HUDEP-2 (cell line): Measurements from ENCODE around the gene TRERF1.

Experiments
- DNase-seq, 76 experiments: peaks; one replicate each; lab custom pipeline; 2025; ENCODE audit not compliant: unreplicated experiment in 76 of 76; lab: John Stamatoyannopoulos, UW

Gene TRERF1

DNA sequence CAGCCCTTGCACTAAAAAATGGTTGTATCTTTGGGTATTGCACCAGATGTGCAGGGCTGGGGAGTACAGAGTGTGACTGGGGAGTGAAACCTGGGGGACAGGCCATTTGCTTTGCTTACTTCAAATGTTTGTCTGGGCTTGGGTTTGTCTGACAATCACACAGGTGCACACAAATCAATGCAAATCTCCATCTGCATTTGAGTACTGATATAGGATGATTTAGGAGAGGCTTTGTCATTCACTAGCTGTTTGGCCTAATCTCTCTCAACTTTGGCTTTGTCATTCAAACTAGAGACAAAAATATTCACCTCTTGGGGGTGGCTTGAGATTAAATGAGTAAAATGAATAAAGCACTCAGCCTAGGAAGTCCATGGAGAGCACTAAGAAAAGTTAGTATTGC is 274.7 kb downstream of the TRERF1 start:
- no peak for DNase-seq

DNA sequence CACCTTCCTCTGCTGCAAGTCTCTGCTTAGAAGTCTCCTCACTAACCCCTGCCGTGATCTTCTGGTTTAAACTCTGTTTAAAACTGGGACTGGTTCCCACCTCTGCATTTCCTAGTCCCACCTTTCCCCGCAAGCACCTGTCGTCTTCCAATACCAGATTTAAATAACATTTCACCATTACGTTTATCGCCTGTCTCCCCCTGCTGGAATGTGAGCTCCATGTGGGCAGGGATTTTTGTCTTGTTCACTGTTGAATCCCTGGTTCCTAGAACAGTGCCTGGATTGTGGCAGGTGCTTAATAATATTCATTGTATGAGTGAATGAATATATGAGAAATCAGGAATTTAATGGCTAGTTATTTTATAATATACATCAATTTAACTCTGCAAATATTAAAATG is 275.9 kb downstream of the TRERF1 start:
- DNase-seq = peak in 1 of 76 experiments; percentile 24
